Uterus (tissue), 4 donors: Measurements from ENCODE around the gene GLB1L3. TPM values are rescaled to one million over a fixed set of nuclear protein-coding genes. Genes with fewer than 3 reads are reported as not detected.

Source experiments
- DNase-seq, 2 donors: peaks; one replicate each; pipeline ENCODE4 v3.0.0-alpha.2; 2019 to 2020
- H3K27ac ChIP-seq, 2 donors: fragments of 200-600 bp; sonication (generic); 1 replicate in 1 of 2; 2 replicates in 1 of 2; pipeline ENCODE4 v1.5.1; 2016 to 2018
- H3K27me3 ChIP-seq, 2 donors: fragments of 200-600 bp; sonication (generic); one replicate each; pipeline ENCODE4 v1.5.1; 2018 to 2019; ENCODE audit warnings: control low read depth in 1 of 2
- H3K36me3 ChIP-seq, 2 donors: fragments of 200-600 bp; sonication (generic); one replicate each; pipeline ENCODE4 v1.5.1; 2019; ENCODE audit warnings: control low read depth in 1 of 2
- H3K4me1 ChIP-seq, 2 donors: fragments of 200-600 bp; sonication (generic); one replicate each; pipeline ENCODE4 v1.5.1; 2018 to 2019; ENCODE audit warnings: control low read depth in 1 of 2
- H3K4me3 ChIP-seq, 2 donors: fragments of 200-600 bp; sonication (generic); 1 replicate in 1 of 2; 2 replicates in 1 of 2; pipeline ENCODE4 v1.5.1; 2018 to 2019; ENCODE audit warnings: mild to moderate bottlenecking in 1 of 2
- H3K9me3 ChIP-seq, 2 donors: fragments of 200-600 bp; sonication (generic); one replicate each; pipeline ENCODE4 v1.5.1; 2019; ENCODE audit warnings: control low read depth in 1 of 2
- POLR2A ChIP-seq, 2 donors: fragments of 450-650 bp; IDR thresholded peaks; one replicate each; pipeline ENCODE4 v1.6.1; 2016; ENCODE audit warnings: antibody characterized with exemption in 2 of 2, mild to moderate bottlenecking in 1 of 2, moderate library complexity in 1 of 2
- intact Hi-C: fragments of 100-400 bp; cut with DNase I; formaldehyde crosslinking; loops from one replicate; pipeline ENCODE4 v1.15.1; 2023; ENCODE audit warnings: low total_unique reads
- total RNA-seq, 4 donors: library from RNA; depleted of rRNA in 3 of 4; stranded (reverse); fragments of >200 nt in 3 of 4; gene quantifications; one replicate each; pipeline versions ENCODE4 v1.1.0 to v1.2.4, GENCODE V29; 2014 to 2023
- TF ChIP-seq, protein P1 (sequence below), 4 experiments: fragments of 200-600 bp in 2 of 4; fragments of 450-650 bp in 2 of 4; sonication (generic) in 2 of 4; IDR thresholded peaks; one replicate each; pipeline ENCODE4 v1.5.1; 2016 to 2019; ENCODE audit warnings: antibody characterized with exemption in 4 of 4, mild to moderate bottlenecking in 2 of 4, moderate library complexity in 1 of 4
- donor health status: DM: yes; HTN: yes; CAD: no.

The GLB1L3 gene
- total RNA-seq, 4 donors from 2014 or later, result 1.4 to 7.2 TPM; not detected in 2

DNA sequence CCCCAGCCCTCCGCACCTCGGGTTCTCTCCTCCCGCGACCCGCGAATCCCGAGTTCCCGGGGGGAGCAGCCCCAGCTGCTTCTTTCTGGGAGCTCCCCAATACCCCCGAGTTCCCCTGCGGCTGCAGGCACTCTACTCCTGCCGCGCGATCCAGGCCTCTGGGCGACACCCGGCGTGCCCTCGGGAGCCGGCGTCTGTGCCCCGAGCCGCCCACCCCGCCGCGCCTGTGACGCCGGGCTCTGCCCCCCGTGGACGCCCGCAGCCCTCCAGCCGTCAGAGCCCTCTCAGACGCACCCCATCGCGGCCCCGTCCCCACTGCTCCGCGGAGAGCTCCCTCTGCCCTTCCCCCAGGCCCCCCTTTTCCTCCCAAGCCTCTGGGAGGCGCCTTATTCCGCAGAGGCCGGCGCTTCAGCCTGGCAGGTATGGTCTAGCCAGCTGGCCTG, 56.0 kb downstream of the GLB1L3 start:
- no peaks in the 10 kb centered on the region for H3K27me3 ChIP-seq
- H3K27ac ChIP-seq, result peak overlapping the region; percentile 11 to 38
- intact Hi-C loops, result no loop called here
- H3K4me3 ChIP-seq, result peak overlapping the region; percentile 45 to 52
- DNase-seq, result peak in 1 of 2 donors; percentile 30
- TF ChIP-seq POLR2A (IDR thresholded peaks at IDR 0.05), result no peak
- TF ChIP-seq, protein P1, sequence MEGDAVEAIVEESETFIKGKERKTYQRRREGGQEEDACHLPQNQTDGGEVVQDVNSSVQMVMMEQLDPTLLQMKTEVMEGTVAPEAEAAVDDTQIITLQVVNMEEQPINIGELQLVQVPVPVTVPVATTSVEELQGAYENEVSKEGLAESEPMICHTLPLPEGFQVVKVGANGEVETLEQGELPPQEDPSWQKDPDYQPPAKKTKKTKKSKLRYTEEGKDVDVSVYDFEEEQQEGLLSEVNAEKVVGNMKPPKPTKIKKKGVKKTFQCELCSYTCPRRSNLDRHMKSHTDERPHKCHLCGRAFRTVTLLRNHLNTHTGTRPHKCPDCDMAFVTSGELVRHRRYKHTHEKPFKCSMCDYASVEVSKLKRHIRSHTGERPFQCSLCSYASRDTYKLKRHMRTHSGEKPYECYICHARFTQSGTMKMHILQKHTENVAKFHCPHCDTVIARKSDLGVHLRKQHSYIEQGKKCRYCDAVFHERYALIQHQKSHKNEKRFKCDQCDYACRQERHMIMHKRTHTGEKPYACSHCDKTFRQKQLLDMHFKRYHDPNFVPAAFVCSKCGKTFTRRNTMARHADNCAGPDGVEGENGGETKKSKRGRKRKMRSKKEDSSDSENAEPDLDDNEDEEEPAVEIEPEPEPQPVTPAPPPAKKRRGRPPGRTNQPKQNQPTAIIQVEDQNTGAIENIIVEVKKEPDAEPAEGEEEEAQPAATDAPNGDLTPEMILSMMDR (IDR thresholded peaks at IDR 0.05), result no peak
- H3K9me3 ChIP-seq, result no peaks in the 10 kb centered on the region
- peaks cover 0 to 6% of the 10 kb centered on the region in 2 donors for H3K4me1 ChIP-seq
- no peaks in the 10 kb centered on the region for H3K36me3 ChIP-seq

DNA sequence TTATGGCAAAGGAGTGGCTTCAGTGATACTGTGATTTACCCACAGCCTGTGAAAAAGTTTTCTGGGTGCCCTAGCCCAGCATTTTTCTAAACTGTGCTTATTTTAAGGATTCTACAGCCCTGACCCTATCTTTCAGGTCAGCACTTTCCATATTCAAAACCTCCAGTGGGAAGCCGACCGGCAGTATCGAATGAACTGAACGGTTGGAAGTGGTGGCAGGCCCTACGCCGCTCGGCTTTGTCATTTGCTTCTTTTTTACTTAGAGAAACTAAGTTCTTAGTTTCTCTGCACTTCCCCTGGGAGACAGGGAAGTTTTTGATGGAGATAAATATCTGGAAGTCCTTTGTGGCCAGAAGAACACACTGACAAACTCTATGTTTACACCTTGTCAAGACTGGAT, 56.6 kb downstream of the GLB1L3 start:
- Histone ChIP-seq H3K4me3 (peak overlapping the region; percentile 45 to 52), H3K9me3 (no peaks in the 10 kb centered on the region), H3K36me3 (no peaks in the 10 kb centered on the region), H3K27me3 (no peaks in the 10 kb centered on the region), H3K27ac (peak overlapping the region in 1 of 2 donors; percentile 38), H3K4me1 (peaks cover 0 to 6% of the 10 kb centered on the region in 2 donors)
- no peak for DNase-seq
- no peak for TF ChIP-seq POLR2A (IDR thresholded peaks at IDR 0.05)
- TF ChIP-seq, protein P1 (IDR thresholded peaks at IDR 0.05), result no peak
- intact Hi-C loops, result no loop called here

DNA sequence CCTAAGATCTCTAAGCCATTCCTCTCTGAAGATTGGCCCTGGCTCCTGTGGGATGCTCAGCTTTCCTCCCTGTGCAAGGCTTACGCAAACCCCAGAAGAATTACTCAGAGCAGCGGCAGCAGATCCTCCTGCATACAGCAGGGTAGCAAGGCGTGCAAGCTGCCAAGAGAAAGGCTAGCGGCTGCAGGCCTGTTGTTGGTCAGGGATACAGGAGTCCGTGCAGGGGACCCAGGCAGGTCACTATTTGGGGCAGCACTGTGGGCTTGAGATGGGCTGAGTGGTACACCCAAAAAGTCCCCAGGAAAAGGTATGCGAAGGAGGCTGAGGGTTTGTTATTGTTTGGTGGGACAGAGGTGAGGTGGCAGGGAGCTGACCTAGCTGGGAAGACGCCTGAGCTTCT, 57.1 kb downstream of the GLB1L3 start:
- intact Hi-C loops, result no loop called here
- Histone ChIP-seq H3K9me3 (no peaks in the 10 kb centered on the region), H3K4me3 (no peak overlapping the region), H3K36me3 (no peaks in the 10 kb centered on the region), H3K27me3 (no peaks in the 10 kb centered on the region), H3K4me1 (peaks cover 0 to 6% of the 10 kb centered on the region in 2 donors), H3K27ac (peak overlapping the region in 1 of 2 donors; percentile 38)
- peak in 1 of 2 donors; percentile 31 for DNase-seq
- TF ChIP-seq, protein P1 (IDR thresholded peaks at IDR 0.05), result no peak
- no peak for TF ChIP-seq POLR2A (IDR thresholded peaks at IDR 0.05)

DNA sequence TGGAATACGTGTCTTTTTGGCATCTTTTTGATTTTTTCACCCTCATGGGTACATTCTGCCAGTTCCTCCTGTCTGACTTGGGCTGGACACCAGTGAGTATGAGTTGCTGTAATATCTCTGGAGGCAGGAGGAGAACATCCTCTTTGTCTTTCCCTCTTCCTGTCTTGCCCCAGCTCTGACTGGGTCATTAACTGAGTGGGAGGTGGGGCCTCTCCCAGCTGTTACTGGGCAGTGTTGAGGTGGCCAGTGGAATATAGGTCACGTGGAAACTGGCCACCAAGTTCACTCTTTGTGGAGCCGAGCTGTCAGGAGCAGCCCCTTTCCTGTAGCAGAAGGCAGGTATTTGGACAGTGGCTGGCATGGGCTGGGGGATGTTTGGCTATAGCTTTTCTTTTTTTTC, 57.8 kb downstream of the GLB1L3 start:
- intact Hi-C loops, result no loop called here
- Histone ChIP-seq H3K9me3 (no peaks in the 10 kb centered on the region), H3K36me3 (no peaks in the 10 kb centered on the region), H3K4me1 (peaks cover 0 to 6% of the 10 kb centered on the region in 2 donors), H3K4me3 (no peak overlapping the region), H3K27ac (no peak overlapping the region), H3K27me3 (no peaks in the 10 kb centered on the region)
- DNase-seq, result no peak
- TF ChIP-seq POLR2A (IDR thresholded peaks at IDR 0.05), result no peak
- TF ChIP-seq, protein P1 (IDR thresholded peaks at IDR 0.05), result no peak

DNA sequence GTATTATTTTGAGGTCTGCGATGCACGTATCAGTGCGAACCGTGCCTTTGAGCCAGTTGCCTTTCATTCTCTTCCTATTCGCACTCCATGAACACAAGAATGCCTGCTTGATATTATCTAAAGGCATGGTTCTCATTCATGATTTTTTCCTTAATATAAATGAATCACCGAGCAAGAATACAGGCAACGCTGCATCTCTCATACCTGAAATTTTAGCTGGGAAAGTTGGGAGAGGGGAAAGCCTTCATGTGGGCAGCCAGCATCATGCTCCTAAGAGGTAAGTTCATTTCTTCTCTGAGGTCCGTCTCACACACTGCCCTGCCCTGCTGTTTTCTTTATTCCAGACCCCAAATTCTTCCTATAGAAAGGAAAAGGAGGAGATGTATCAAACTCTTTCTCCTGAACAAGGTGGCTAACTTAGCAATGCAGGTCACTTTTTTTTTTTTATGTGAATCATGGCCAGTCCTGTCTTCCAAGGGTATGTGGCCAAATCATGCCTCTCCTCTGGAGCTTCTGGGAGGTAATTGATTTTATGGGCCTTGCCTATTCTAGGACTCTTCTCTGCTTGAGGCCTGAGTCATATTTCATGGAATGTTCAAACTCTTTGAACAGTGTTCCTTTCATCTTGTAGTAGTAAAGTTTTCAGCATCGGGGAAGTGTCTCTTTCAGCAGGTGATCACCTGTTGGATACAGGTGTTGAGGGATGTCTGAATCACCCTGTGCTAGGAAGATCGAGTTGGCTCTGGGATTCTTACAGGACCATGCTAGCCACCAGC, 58.8 kb downstream of the GLB1L3 start:
- Histone ChIP-seq H3K4me1 (peaks cover 0 to 6% of the 10 kb centered on the region in 2 donors), H3K36me3 (no peaks in the 10 kb centered on the region), H3K27me3 (no peaks in the 10 kb centered on the region), H3K4me3 (no peak overlapping the region), H3K27ac (no peak overlapping the region), H3K9me3 (no peaks in the 10 kb centered on the region)
- TF ChIP-seq POLR2A (IDR thresholded peaks at IDR 0.05), result no peak
- TF ChIP-seq, protein P1 (IDR thresholded peaks at IDR 0.05), result no peak
- intact Hi-C loops, result no loop called here
- no peak for DNase-seq
